ENCODE data around the gene PPP2R5E.

Gene PPP2R5E

DNA sequence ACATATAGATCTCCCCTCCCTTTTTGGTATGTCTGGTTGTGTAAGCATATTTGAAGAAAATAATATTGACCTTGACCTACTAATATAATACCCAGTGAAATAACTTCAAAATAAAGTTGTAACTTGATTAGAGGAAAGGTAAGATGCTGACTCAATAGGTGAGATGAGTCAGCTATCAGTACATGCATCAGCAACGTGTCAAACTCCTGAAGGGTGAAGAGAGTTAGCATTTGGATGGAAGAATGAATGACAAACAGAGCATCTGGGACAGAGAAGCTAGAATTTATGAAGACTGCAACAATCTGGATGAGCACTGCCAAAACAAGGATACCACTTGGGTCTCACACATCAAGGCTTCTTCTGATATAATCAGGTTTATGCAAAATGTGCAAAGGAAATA, 74.9 kb downstream of the PPP2R5E start:
- no peak for DNase-seq

DNA sequence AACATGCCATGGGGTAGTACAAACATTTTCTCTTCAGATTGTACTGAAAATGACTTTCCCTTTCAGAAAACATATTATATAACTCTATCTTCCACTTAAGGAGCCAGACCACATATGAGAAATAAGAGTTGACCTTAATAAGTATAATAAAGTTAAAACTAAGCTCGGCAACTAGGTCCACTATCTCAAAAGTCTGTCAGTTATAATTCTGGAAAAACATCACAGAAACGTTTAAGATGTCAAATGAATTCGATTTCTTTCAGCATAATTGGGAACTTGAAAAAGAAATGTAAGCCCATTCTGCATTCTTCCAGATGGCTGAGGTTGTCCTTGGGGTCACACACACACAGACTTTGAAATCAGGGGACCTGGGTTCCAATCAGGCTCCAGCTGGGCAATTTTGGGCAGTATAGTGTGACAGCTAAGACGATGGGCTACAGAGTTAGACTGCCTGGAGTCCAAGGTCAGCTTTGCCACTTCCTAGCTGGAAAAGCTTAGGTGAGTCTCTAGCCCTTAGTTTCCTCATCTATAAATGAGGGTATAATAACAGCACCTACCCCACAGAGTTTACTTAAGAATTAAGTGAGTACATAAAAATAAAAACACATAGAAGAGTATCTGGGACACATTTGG, 75.6 kb downstream of the PPP2R5E start:
- no peak for DNase-seq

DNA sequence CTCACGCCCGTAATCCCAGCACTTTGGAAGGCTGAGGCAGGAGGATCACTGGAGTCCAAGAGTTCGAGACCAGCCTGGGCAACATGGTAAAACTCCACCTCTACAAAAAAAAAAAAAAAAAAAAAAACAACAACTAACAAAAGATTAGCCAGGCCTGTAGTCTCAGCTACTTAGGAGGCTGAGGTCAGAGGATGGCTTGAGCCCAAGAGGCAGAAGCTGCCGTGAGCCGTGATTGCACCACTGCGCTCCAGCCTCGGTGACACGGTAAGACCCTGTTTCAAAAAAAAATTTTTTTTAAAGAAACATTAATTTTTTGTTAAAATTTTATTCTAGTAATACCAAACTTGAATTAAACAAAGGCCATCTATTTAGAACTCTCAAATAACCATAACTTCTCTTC, 77.8 kb downstream of the PPP2R5E start:
- no peak for DNase-seq

DNA sequence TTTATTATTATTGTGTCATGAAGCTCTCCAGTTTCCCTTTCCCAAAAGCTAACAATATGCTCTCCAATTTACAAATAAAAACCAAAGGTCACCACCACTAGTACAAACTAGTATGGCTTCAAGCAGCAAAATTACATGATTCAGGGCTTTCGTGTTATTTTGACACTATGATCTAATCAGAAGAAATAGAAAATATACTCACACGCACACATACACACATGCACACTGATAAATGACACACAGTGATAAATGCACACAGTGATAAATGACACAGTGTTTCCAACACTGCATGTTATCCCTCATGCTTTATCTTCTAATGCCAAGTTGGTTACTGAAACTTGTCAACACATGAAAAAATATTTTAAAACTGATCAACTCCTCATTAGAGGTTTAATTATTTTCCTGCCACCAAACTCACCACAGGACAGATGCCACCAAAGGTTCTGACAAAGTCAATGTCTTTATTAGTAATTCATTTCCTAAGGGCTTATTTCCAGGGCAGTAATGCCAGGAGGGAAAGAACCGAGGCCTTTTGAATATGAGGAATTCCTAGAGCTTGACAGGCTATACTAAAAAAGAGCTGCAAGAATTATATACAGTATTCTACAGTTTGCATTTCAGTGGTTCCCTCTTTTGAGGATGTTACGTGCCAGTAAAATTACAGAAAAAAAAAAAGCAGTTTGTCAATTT, 82.4 kb downstream of the PPP2R5E start:
- DNase-seq: no peak

DNA sequence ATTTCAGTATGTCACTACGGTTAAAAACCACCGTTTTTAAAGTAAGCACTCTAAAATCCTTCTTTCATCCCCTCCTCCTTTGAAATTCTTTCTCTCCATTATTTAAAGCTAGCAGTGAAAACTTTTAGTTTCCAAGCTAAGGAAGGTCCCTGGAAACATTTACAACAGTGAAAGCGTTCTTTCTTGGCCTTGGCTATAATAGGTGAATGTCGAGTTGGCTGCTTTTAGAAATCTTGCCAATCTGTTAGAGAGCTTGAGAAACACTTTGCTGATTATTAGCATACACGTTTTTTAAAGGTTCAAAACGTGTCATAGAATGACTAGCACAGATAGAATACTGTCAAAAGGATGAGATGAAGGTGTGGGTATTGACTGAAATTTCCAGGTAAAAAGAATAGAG, 83.4 kb downstream of the PPP2R5E start:
- DNase-seq: no peak

DNA sequence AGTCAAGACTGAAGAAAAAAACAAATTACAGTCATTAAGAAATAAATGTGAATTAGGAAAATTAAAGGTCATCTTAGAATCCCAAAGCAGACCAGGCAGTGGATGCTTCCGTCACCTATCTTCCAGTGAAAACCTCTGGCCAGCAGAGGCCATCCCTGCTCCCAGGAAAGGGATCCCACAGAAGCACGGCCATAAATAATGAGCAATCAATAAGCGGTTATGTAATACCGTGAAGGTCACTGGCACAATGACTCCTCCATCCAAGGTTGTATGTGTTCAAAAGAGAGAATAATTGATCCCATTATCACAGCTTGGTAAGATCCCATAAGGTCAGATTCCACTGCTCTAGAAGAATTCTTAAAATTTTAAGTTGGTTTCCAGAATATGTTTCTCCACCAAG, 85.7 kb downstream of the PPP2R5E start:
- DNase-seq: no peak

DNA sequence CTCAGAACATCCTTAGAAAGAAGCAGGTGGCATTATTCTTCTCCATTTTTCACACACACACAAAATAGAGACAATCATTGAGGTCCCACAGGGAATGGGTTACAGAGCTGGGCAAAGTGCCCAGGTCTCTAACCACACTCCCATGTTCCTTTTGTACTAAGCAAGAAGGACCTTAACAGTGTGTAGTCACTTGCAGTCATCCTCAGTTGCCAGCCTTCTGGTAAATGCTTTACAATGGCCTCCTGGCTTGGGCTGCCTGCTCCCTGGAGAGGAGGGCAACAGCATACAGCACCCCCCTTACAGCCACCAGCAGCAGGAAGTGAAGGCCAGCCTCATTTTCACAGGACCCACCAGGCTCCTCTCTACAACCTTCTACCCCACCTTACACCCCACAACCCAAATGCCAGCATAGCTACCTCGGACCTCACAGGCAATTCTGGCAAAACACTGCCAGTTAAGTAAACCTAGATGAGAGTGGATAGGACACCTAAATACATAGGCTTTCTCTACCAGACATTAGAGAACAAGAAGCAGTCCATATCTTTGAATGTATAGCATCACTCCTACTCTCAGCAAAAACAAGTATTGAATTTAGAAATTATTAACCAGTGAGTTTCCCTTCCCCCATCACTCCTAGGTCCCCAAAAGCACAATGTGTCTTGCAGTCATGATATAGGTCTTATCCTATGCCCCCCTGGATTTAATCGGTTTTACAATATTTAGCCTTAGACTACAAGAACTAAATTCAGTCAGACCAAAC, 88.1 kb downstream of the PPP2R5E start:
- no peak for DNase-seq

DNA sequence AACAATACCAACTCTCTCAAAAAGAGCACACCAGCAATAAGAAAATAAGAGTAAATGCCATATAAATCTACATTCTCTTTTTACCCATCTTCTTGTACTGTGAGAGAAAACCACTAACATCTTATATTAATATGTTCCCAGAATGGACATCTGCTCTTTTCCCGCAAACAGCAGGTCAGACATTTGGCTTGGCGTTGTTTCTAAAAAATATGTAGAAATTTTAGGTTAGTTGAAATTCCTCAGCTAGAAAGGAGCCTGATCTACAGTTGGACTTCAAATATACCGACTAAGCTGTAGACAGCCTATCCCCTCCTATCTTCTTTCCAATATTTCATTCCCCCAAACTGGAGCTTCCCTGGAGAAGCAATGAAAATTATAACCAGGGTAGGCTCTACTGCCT, 88.7 kb downstream of the PPP2R5E start:
- DNase-seq: no peak

DNA sequence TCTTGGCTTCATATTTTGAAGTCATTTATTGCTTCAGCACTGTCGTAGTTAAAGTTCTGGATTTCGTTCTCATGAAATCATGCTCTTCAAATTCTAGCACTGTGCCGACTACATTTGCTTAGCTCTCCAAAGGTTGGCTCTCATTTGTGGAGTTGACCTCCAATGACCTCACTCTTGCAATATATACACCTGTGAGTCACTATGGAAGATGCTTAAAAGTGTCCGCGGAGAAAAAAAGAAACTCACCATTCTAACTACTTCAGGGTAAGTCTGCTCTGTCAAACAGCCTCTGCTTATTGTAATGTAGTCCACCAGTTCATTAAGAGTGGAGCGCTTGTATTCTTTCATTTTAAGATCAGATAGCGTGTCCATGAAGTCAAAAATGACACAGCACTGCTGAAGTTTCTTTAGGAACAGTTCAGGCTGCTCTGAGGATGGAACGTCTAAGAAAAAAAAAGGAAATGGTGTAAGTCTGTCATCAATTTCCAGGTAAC, 89.7 kb downstream of the PPP2R5E start:
- no peak for DNase-seq

DNA sequence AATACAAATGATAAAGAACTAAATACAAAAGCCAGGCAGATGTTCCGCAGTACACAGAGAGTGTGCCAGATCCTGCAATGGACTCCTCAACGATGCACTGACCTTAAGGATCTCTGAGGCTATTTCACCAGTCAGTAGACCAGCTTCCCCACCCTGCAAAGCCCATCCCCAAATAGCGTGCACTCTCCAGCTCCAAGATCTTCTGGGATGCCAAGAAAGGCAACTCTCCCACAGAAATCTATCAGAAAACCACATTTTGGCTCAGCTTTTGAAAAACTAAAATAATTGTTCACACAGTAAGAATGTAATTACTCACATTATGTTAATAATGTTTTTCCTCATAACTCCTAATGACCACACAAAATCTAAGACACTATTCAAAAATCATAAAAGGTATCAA, 90.4 kb downstream of the PPP2R5E start:
- DNase-seq: no peak

DNA sequence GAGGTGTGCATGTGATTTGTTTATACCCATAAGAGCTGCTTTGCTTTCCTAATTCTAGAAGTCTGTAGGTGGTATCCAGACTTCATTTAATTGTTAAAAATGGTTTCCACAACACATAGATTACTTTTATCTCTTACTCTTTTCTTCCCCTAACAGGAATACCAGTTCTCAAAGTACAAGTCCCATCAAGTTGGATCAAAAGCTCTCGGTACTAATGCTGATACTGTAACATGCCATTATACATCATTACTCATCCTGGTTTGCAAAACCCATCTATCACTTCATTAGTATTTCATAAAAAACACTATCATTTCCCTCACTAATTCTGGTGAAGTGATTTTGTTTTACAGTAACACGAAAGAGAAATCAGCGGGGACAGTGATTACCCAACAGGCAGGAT, 94.3 kb downstream of the PPP2R5E start:
- no peak for DNase-seq

DNA sequence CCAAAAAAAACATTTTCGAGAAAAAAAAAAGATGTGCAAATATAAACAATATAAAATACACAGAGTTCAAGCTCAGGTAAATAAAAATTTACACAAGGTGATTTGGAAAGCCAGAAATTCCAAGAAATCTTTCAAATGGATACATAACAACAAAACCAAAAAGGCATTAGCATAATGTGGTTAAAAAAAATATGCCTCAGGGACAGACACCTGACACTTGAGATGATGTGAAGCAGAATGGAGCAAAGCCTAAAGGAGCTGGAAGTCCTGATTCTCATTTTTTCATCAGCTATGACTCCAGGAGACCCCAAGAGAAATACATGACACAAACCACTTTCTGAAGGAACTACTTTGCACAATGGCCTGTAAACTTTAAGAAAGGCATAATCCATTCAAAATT, 98.6 kb downstream of the PPP2R5E start:
- DNase-seq: no peak

DNA sequence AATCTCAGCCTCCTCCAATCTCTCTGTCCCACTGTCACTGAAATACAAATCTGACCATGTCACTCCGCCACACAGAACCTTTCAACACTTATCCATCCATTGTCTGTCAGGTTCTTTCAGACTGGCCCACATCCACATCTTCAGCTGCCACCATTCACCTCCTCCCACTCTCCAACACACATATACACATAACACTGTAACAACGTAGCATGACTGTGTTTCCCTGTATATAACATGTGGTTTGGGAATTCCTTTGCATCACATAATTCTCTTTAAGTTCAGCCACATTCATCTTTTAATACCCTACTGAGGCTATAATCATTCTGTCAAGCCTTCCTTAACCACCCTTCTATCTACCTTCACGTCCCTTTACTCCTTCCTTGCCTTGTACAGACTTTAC, 99.2 kb downstream of the PPP2R5E start:
- DNase-seq: no peak

DNA sequence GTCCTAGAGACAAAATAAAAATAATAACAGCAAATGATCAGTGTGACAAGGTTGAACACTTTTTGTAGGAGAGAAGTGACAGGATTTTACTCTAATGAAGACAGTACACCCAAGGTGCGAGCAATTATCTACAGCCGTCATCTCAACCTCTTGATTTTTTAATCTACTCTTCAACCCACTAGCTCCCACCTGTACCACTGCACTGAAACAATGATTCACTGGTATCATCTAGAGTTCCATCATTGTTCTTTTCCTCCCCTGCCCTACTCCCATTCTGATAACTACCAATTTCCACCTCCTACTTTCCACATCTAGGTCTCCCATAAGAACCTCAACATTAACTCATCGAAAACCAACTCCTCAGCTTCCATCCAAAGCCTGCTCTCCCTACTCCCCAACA, 99.8 kb downstream of the PPP2R5E start:
- DNase-seq: no peak

DNA sequence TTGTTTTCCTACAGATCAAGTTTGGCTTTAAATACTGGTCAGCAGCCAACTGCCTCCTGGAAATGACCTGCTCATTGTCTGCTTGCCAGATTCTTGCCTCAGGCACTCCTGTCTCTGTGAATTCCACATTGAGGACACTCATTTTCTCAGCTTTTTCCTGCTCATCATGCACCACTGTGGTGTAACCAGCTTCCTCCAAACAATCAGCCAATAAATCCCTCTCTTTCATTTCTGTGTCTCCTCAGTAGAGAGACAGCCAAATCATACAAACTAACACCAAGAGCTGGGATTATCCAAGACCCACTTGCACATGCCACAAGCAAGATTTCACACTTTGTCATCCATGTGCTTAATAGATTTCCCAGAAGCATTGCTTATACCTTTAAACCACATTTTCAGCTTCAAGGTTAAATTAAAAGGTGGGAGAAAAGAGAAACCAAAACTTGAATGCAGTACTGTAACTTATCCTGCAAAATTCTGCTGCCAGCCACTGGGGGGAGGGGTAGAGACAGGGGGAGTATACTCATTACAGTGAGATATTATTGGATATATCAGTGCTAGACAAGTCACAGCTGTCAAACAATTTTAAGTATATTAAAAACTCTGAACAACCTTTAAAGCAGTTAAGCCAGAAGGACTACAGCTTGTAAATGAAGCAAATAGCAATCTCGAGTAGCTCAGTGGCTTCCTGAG, 105.0 kb downstream of the PPP2R5E start:
- no peak for DNase-seq

DNA sequence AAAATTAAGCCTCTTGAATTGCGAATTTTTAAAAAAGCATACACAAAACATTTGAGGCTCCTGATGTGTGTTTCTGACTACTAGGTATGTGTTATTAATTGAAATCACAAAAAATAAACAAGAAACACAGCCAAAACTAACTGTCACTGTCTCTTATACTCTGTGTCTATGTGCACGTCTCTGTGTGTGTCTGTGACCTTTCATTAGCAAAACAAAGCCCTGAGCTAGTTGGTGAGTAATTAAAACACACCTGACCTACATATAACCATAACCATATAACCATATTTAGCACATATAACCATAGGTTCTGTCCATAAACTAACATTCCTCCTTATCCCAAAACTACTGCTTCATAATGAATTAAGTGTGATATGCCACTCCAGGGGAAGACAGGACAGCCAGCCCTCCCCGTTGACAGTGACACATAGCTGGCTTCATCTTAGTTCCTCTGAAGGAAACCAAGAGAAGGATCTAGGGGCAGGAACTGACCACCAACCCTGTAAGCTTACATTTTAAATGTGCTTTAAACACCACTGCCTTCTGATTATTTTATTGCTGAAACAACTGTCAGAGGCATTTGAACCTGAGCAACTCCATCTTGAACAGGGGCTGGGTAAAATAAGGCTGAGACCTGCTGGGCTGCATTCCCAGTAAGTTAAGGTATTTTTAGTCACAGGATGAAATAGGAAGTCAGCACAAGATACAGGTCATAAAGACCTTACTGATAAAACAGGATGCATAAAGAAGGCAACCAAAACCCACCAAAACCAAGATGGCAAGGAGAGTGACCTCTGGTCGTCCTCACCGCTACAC, 106.7 kb downstream of the PPP2R5E start:
- no peak for DNase-seq

DNA sequence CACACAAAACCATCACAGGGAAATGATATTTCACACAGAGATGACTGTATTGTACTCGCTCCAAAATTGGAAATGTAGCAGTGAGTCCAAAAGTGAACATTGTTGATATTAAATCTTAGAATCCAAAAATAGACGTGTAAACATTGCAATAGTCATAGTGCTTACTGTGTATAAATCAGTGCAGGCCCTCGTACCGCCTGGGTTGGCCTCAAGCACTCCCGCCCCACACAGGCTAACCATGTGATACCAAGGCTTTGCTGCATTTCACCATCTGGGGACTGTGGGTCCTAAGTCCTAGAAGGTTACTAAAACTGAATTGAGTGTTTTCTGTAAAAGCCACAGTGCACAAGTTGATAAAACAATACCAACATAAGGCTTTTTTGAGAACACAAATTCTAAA, 107.3 kb downstream of the PPP2R5E start:
- DNase-seq: no peak

DNA sequence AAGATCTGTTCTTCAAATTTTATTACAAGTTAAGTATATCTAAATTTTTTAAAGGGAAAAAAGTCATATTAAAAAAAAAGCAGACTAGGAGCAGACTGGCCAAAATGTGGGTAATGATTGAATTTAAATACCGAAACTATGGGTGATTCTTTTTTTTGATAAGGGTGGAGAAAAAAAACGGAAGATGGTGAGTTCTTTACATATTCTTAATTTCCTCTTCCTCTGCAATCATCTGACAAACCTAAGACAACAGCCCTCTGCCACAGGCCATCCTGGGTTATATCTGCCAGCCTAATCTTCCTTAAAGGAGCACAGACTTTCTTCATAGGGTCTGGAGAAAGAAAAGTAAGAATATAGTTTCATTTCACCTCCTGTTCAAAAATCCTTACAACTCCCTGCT, 108.0 kb downstream of the PPP2R5E start:
- DNase-seq: no peak

DNA sequence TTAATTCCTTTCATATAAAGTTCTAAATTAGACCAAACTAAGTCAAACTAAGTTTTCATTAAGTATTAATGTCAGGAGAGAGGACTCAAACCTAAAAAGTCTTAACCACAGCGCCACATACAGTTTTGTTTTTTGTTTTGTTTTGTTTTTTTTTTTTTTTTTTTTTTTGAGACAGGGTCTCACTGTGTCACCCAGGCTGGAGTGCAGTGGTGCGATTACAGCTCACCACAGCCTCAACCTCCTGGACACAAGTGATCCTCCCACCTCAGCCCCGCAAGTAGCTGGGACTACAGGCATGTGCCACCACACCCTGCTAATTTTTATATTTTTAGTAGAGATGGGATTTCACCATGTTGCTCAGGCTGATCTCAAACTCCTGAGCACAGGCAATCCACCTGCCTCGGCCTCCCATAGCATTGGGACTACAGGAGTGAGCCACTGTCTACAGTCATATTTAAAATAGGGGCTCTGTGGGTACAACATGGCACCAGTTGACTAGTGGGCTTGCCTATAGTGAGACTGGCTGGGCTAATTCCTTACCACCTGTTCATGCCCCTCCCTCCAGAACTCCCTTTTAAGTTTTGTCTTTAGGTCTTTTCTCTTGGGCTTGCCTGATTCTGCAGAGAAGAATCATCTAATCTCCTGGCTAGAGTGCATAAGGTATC, 110.2 kb downstream of the PPP2R5E start:
- DNase-seq: no peak

DNA sequence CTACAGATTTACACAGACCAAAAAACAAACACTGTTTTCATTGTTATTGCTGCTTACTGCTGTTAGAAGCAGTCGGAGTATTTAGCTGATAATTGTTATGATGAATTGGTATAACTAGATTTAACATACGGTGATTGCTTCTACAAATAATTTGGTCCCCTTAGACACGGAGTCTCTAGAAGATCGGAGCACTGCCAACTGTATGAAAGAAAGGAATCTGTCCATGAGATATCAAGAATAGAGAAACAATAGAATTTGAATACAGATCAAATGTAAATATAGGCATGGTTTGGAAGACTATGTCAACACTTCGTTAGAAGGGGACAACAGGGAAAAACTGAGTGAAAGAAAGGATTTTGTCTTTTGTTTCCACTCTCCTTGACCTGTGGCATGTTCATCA, 110.9 kb downstream of the PPP2R5E start:
- no peak for DNase-seq

DNA sequence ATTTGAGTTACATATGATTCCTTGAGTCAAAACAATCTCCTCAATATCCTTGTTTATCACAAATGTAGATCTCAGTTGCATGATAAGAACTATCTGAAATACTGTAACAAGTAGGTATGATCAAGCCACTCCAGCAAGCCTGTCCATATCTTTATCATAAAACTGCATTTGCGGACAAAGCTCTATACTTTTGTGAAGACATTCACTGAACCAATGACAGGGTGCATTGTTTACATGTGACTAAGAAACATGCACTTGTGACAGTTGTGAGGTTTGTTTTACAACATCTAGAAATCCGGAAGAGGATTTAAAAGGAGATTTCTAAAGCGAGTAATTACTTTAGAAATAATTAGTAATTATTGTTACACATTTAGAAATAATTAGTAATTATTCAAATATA, 111.7 kb downstream of the PPP2R5E start:
- no peak for DNase-seq

DNA sequence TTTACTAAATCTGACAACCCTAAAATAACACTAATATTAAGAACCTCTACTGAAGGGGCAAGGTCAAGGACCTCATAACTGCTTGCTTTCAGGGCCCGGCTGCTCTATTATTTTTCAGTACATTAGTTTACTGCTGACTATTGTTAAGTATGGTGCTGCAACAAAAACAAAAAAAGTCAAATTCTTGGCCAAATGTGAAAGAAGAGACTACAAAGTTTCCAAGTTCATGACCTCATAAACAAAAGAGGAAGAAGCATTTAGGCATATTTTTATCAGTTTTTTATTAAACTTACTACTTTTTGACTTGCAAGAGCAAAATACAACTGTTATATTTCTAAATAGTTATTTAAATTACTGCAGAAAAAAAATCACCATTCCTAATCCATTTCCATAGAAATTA, 114.7 kb downstream of the PPP2R5E start:
- no peak for DNase-seq
